Right lobe of liver (tissue), 4 donors: Measurements from ENCODE around the gene SDC4.

ENCODE experiments used
- CTCF ChIP-seq, 4 donors: fragments of 200-600 bp in 3 of 4; fragments of 450-650 bp in 1 of 4; IDR thresholded peaks; one replicate each; pipeline versions ENCODE4 v1.5.1 to v1.8.0; 2016 to 2022; ENCODE audit warnings: antibody characterized with exemption in 4 of 4, mild to moderate bottlenecking in 2 of 4
- POLR2A ChIP-seq: fragments of 450-650 bp; IDR thresholded peaks from one replicate; pipeline ENCODE4 v1.6.1; 2017; ENCODE audit warnings: antibody characterized with exemption, mild to moderate bottlenecking
- donor health status: DM: no; HTN: no; CAD: no.
- donor health status: DM: no; HTN: no; CAD: no.
- donor health status: DM: no; HTN: yes; CAD: no.

- no peak for TF ChIP-seq POLR2A
- no peak for TF ChIP-seq CTCF (IDR thresholded peaks at IDR 0.05)
Measured at GRCh38 chr20:45320948-45321595, 27.2 kb downstream of the SDC4 start.
